NCI-H2171 treated with DMSO at 0.1 percent for 48 hours (cell line): ENCODE measurements around the gene CASP6.

Experiments
- DNase-seq: peaks from one replicate; lab custom pipeline; 2025; lab: John Stamatoyannopoulos, UW

CASP6 gene

GRCh38 chr4:109702950-109703663 lies at the start of gene CASP6:
TSS of gene CASP6 (minus strand) at chr4:109703445. CDS start at chr4:109703395, 50 bp downstream.
- peak; percentile 25 for DNase-seq

- DNase-seq: no peak
These were observed 49.3 kb upstream of the CASP6 start for GRCh38 chr4:109752525-109752924.

- DNase-seq: no peak
These were observed 48.6 kb upstream of the CASP6 start for GRCh38 chr4:109751852-109752251.

- DNase-seq: no peak
These were observed 47.5 kb upstream of the CASP6 start for GRCh38 chr4:109750652-109751244.

- no peak for DNase-seq
These were observed 46.3 kb upstream of the CASP6 start for GRCh38 chr4:109749388-109750082.

GRCh38 chr4:109748114-109748513 lies 44.9 kb upstream of the CASP6 start:
- DNase-seq: no peak

- DNase-seq: no peak
These were observed 43.5 kb upstream of the CASP6 start for GRCh38 chr4:109746728-109747127.

- DNase-seq: no peak
These were observed 42.6 kb upstream of the CASP6 start for GRCh38 chr4:109745830-109746229.

- no peak for DNase-seq
These were observed 36.3 kb upstream of the CASP6 start for GRCh38 chr4:109739547-109739946.

GRCh38 chr4:109738104-109738872 lies 35.0 kb upstream of the CASP6 start:
- DNase-seq: no peak

- peak; percentile 2 for DNase-seq
These were observed 32.5 kb upstream of the CASP6 start for GRCh38 chr4:109735566-109736365.

- no peak for DNase-seq
These were observed 30.5 kb upstream of the CASP6 start for GRCh38 chr4:109733728-109734127.

- no peak for DNase-seq
These were observed 27.6 kb upstream of the CASP6 start for GRCh38 chr4:109730619-109731545.

GRCh38 chr4:109729718-109730618 lies 26.7 kb upstream of the CASP6 start, which contains the start of gene PLA2G12A:
TSS of gene PLA2G12A (minus strand) at chr4:109730070. CDS start at chr4:109729809, 261 bp downstream.
- DNase-seq: peak; percentile 70

- DNase-seq: no peak
These were observed 26.0 kb upstream of the CASP6 start for GRCh38 chr4:109729117-109729717.

- no peak for DNase-seq
These were observed 25.1 kb upstream of the CASP6 start for GRCh38 chr4:109728385-109728784.

GRCh38 chr4:109723110-109723509 lies 19.9 kb upstream of the CASP6 start:
- no peak for DNase-seq

GRCh38 chr4:109722357-109722756 lies 19.1 kb upstream of the CASP6 start:
- no peak for DNase-seq

GRCh38 chr4:109721033-109721432 lies 17.8 kb upstream of the CASP6 start:
- DNase-seq: no peak
